Endothelial cell of umbilical vein (primary cell): ENCODE data around the gene MBOAT1.

Experiments
- EZH2 ChIP-seq: IDR thresholded peaks from 2 replicates; pipeline ENCODE4 v1.6.1; 2012; ENCODE audit warnings: borderline replicate concordance, low read depth, mild to moderate bottlenecking, moderate library complexity, low read length, inconsistent platforms; ENCODE audit not compliant: severe bottlenecking
- FOS ChIP-seq: IDR thresholded peaks from 2 replicates; pipeline ENCODE4 v1.6.1; 2011; ENCODE audit warnings: mild to moderate bottlenecking, low read length, moderate library complexity, borderline replicate concordance; ENCODE audit not compliant: insufficient read depth
- GATA2 ChIP-seq: IDR thresholded peaks from 2 replicates; pipeline ENCODE4 v1.7.0; 2011; ENCODE audit warnings: low read depth, mild to moderate bottlenecking, moderate library complexity, mixed read lengths, low read length; ENCODE audit not compliant: insufficient read length, insufficient read depth
- JUN ChIP-seq: IDR thresholded peaks from 2 replicates; pipeline ENCODE4 v1.6.1; 2011; ENCODE audit warnings: borderline replicate concordance, low read depth; ENCODE audit not compliant: insufficient read length, insufficient read depth
- MYC ChIP-seq: IDR thresholded peaks from one replicate; pipeline ENCODE4 v1.6.1; 2011; ENCODE audit warnings: mild to moderate bottlenecking, low read depth, low read length
- POLR2A ChIP-seq: IDR thresholded peaks from 2 replicates; pipeline ENCODE4 v1.6.1; 2012; ENCODE audit warnings: low read depth, mild to moderate bottlenecking, control low read depth, low read length
- POLR2AphosphoS5 ChIP-seq: IDR thresholded peaks from 2 replicates; pipeline ENCODE4 v1.6.1; 2012; ENCODE audit warnings: low read depth, mild to moderate bottlenecking, control low read depth, low read length, moderate library complexity; ENCODE audit not compliant: insufficient read depth
- TF ChIP-seq, protein P1 (sequence below), 2 donors: IDR thresholded peaks; 1 replicate in 1 of 2; 2 replicates in 1 of 2; pipeline ENCODE4 v1.5.1; 2011; ENCODE audit warnings: low read length in 2 of 2, mild to moderate bottlenecking in 2 of 2, moderate library complexity in 2 of 2, control low read depth in 1 of 2, inconsistent platforms in 1 of 2, low read depth in 1 of 2; ENCODE audit not compliant: insufficient read depth in 1 of 2; ENCODE audit errors: extremely low read depth in 1 of 2
- TF ChIP-seq, protein P2 (sequence below): IDR thresholded peaks from 2 replicates; pipeline ENCODE4 v1.6.1; 2011; ENCODE audit not compliant: insufficient read depth, insufficient read length

DNA sequence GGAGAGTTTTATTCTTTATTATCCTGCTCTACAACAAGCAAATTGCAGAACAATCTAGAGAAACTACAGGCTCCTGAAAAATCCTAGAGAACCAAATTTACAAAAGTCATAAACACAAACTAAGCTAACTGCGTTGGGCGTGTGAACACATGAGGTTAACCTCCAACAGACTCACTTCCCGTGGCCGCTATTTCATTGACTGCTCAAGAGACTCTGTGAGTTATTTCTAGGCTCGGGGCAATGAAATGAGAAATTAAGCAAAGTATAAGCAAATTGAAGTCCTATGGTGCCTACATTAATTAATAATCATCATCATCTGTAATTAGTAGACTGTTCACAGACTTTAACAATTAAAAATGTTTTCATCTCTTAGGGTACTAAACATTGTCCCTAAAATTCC, 100.0 kb downstream of the MBOAT1 start:
- TF ChIP-seq POLR2A (no peak), JUN (no peak), EZH2 (no peak), FOS (no peak), POLR2AphosphoS5 (no peak), MYC (no peak), GATA2 (no peak)
- TF ChIP-seq, protein P1, sequence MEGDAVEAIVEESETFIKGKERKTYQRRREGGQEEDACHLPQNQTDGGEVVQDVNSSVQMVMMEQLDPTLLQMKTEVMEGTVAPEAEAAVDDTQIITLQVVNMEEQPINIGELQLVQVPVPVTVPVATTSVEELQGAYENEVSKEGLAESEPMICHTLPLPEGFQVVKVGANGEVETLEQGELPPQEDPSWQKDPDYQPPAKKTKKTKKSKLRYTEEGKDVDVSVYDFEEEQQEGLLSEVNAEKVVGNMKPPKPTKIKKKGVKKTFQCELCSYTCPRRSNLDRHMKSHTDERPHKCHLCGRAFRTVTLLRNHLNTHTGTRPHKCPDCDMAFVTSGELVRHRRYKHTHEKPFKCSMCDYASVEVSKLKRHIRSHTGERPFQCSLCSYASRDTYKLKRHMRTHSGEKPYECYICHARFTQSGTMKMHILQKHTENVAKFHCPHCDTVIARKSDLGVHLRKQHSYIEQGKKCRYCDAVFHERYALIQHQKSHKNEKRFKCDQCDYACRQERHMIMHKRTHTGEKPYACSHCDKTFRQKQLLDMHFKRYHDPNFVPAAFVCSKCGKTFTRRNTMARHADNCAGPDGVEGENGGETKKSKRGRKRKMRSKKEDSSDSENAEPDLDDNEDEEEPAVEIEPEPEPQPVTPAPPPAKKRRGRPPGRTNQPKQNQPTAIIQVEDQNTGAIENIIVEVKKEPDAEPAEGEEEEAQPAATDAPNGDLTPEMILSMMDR (IDR thresholded peaks at IDR 0.05; ENCODE audit: extremely low read depth in 1 of 2, insufficient read depth in 1 of 2, low read depth in 1 of 2, low read length in 2 of 2) = no peak
- TF ChIP-seq, protein P2, sequence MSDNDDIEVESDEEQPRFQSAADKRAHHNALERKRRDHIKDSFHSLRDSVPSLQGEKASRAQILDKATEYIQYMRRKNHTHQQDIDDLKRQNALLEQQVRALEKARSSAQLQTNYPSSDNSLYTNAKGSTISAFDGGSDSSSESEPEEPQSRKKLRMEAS = no peak
